Ascending aorta (tissue), 2 donors: ENCODE data around the gene SNAP47. TPM values are rescaled to one million over a fixed set of nuclear protein-coding genes. Genes with fewer than 3 reads are reported as not detected.
A peak's percentile ranks its signal among the peaks of the same experiment; 100 is the strongest.

Source experiments
- DNase-seq, 2 donors: peaks; one replicate each; pipeline ENCODE4 v3.0.0-alpha.2; 2019; ENCODE audit warnings: low spot score in 2 of 2
- H3K27ac ChIP-seq, 2 donors: fragments of 200-600 bp; sonication (generic); one replicate each; pipeline ENCODE4 v1.5.1; 2016 to 2017; ENCODE audit warnings: mild to moderate bottlenecking in 1 of 2
- H3K27me3 ChIP-seq: fragments of 200-600 bp; sonication (generic); one replicate; pipeline ENCODE4 v1.5.1; 2017
- H3K36me3 ChIP-seq, 2 donors: fragments of 200-600 bp; sonication (generic); one replicate each; pipeline ENCODE4 v1.5.1; 2016
- H3K4me1 ChIP-seq, 2 donors: fragments of 200-600 bp; sonication (generic); one replicate each; pipeline ENCODE4 v1.5.1; 2016 to 2017; ENCODE audit warnings: mild to moderate bottlenecking in 1 of 2
- H3K4me3 ChIP-seq, 2 donors: fragments of 200-600 bp; sonication (generic); one replicate each; pipeline ENCODE4 v1.5.1; 2016 to 2017; ENCODE audit warnings: mild to moderate bottlenecking in 1 of 2
- H3K9me3 ChIP-seq, 2 donors: fragments of 200-600 bp; sonication (generic); one replicate each; pipeline ENCODE4 v1.5.1; 2016
- CTCF ChIP-seq, 3 experiments: fragments of 200-600 bp in 2 of 3; fragments of 450-650 bp in 1 of 3; sonication (generic) in 2 of 3; IDR thresholded peaks; one replicate each; pipeline ENCODE4 v1.5.1; 2016 to 2019; ENCODE audit warnings: antibody characterized with exemption in 3 of 3, mild to moderate bottlenecking in 1 of 3, moderate library complexity in 1 of 3
- intact Hi-C: fragments of 100-400 bp; cut with DNase I; formaldehyde crosslinking; loops from one replicate; pipeline ENCODE4 v1.15.1; 2023
- total RNA-seq: library from RNA; depleted of rRNA; stranded (reverse); fragments of >200 nt; gene quantifications from one replicate; pipeline ENCODE4 v1.1.0, GENCODE V29; 2016

The SNAP47 gene
- total RNA-seq, 1 donor from 2014 or later = 54.0 TPM

- Histone ChIP-seq H3K27me3 (no peaks in the 10 kb centered on the region), H3K9me3 (no peaks in the 10 kb centered on the region), H3K4me1 (peaks cover 5 to 22% of the 10 kb centered on the region in 2 donors), H3K27ac (peak overlapping the region; percentile 69 to 72), H3K36me3 (no peaks in the 10 kb centered on the region), H3K4me3 (peak overlapping the region; percentile 65 to 75)
- intact Hi-C loops = loop anchor here (2.0 to 5.0 kb wide), 5 partner anchors 27 to 472 kb away; partner anchors contain the start of genes ARF1, CDC42BPA, MRPL55 and WNT9A
- peak in 1 of 2 donors; percentile 61 for DNase-seq
- peak in 1 of 3 experiments; percentile 6 for TF ChIP-seq CTCF (IDR thresholded peaks at IDR 0.05)
Observed at GRCh38 chr1:227789084-227790033, 54.1 kb downstream of the SNAP47 start.

GRCh38 chr1:227790034-227790400 is 54.8 kb downstream of the SNAP47 start:
- peak overlapping the region in 1 of 2 donors; percentile 7 for H3K27ac ChIP-seq
- H3K36me3 ChIP-seq = no peaks in the 10 kb centered on the region
- H3K27me3 ChIP-seq = no peaks in the 10 kb centered on the region
- no peak for TF ChIP-seq CTCF (IDR thresholded peaks at IDR 0.05)
- peak in 1 of 2 donors; percentile 60 for DNase-seq
- intact Hi-C loops = no loop called here
- no peaks in the 10 kb centered on the region for H3K9me3 ChIP-seq
- H3K4me3 ChIP-seq = no peak overlapping the region
- peaks cover 11 to 27% of the 10 kb centered on the region in 2 donors for H3K4me1 ChIP-seq

GRCh38 chr1:227790868-227791267 is 55.6 kb downstream of the SNAP47 start:
- Histone ChIP-seq H3K4me3 (no peak overlapping the region), H3K4me1 (peaks cover 11 to 27% of the 10 kb centered on the region in 2 donors), H3K27me3 (no peaks in the 10 kb centered on the region), H3K27ac (no peak overlapping the region), H3K9me3 (no peaks in the 10 kb centered on the region), H3K36me3 (no peaks in the 10 kb centered on the region)
- intact Hi-C loops = no loop called here
- no peak for DNase-seq
- TF ChIP-seq CTCF (IDR thresholded peaks at IDR 0.05) = no peak

GRCh38 chr1:227791425-227792143 is 56.3 kb downstream of the SNAP47 start:
- Histone ChIP-seq H3K9me3 (no peaks in the 10 kb centered on the region), H3K4me1 (peaks cover 8 to 24% of the 10 kb centered on the region in 2 donors), H3K36me3 (no peaks in the 10 kb centered on the region), H3K27me3 (no peaks in the 10 kb centered on the region), H3K27ac (no peak overlapping the region), H3K4me3 (no peak overlapping the region)
- no peak for TF ChIP-seq CTCF (IDR thresholded peaks at IDR 0.05)
- intact Hi-C loops = no loop called here
- no peak for DNase-seq

- H3K9me3 ChIP-seq = no peaks in the 10 kb centered on the region
- TF ChIP-seq CTCF (IDR thresholded peaks at IDR 0.05) = no peak
- peaks cover 8 to 16% of the 10 kb centered on the region in 2 donors for H3K4me1 ChIP-seq
- peak in 1 of 2 donors; percentile 57 for DNase-seq
- intact Hi-C loops = no loop called here
- H3K4me3 ChIP-seq = no peak overlapping the region
- no peaks in the 10 kb centered on the region for H3K27me3 ChIP-seq
- no peak overlapping the region for H3K27ac ChIP-seq
- no peaks in the 10 kb centered on the region for H3K36me3 ChIP-seq
Observed at GRCh38 chr1:227792216-227793078, 57.2 kb downstream of the SNAP47 start.
